ENCODE data around the gene CAPN2.

GRCh38 chr1:223741861-223742260, 29.5 kb downstream of the CAPN2 start:
- TF ChIP-seq, protein P1, sequence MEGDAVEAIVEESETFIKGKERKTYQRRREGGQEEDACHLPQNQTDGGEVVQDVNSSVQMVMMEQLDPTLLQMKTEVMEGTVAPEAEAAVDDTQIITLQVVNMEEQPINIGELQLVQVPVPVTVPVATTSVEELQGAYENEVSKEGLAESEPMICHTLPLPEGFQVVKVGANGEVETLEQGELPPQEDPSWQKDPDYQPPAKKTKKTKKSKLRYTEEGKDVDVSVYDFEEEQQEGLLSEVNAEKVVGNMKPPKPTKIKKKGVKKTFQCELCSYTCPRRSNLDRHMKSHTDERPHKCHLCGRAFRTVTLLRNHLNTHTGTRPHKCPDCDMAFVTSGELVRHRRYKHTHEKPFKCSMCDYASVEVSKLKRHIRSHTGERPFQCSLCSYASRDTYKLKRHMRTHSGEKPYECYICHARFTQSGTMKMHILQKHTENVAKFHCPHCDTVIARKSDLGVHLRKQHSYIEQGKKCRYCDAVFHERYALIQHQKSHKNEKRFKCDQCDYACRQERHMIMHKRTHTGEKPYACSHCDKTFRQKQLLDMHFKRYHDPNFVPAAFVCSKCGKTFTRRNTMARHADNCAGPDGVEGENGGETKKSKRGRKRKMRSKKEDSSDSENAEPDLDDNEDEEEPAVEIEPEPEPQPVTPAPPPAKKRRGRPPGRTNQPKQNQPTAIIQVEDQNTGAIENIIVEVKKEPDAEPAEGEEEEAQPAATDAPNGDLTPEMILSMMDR (IDR thresholded peaks at IDR 0.05) = no peak
- no peak for TF ChIP-seq POLR2A (IDR thresholded peaks at IDR 0.05)
